H1 (cell line): ENCODE measurements around the gene CWH43. TPM values are rescaled to one million over a fixed set of nuclear protein-coding genes. Genes with fewer than 3 reads are reported as not detected.
A peak's percentile ranks its signal among the peaks of the same experiment; 100 is the strongest.
"Not testable (repeated sequence)": the region's sequence is repeated elsewhere in the genome, so short reads cannot be mapped to it uniquely, and the experiment has no call there.

ENCODE experiments used
- CTCF ChIA-PET: fragments of 300-600 bp; sonication (Branson Sonifier 250); formaldehyde crosslinking; loops from one replicate; lab custom pipeline; 2021; ENCODE audit not compliant: partially characterized antibody; lab: Charles Lee
- POLR2A ChIA-PET: fragments of 300-600 bp; sonication (Branson Sonifier 250); formaldehyde crosslinking; loops from one replicate; lab custom pipeline; 2021; ENCODE audit warnings: inconsistent platforms; ENCODE audit not compliant: partially characterized antibody; lab: Charles Lee
- DNase-seq, 2 experiments: peaks; one replicate each; pipeline versions ENCODE4 v3.0.0 to v3.0.0-alpha.2; 2010 to 2022; ENCODE audit warnings: low spot score in 2 of 2, low read depth in 1 of 2, mixed read lengths in 1 of 2
- FAIRE-seq: peaks from 2 replicates; lab custom pipeline; 2011; peaks lifted over from hg19 to GRCh38; lab: Jason Lieb, UNC
- H2AFZ ChIP-seq: 2 replicates; pipeline ENCODE4 v1.8.1; 2012; ENCODE audit warnings: low read length, inconsistent platforms
- H2AK5ac ChIP-seq: 2 replicates; pipeline ENCODE4 v1.6.1; 2013; ENCODE audit warnings: low read depth, low read length
- H2BK120ac ChIP-seq: replicated peaks from 2 replicates; pipeline ENCODE3; 2013; ENCODE audit warnings: low read depth, low read length, inconsistent platforms
- H2BK12ac ChIP-seq: 2 replicates; pipeline ENCODE4 v1.6.1; 2013; ENCODE audit warnings: low read depth, low read length
- H2BK15ac ChIP-seq: 2 replicates; pipeline ENCODE4 v1.6.1; 2013; ENCODE audit warnings: low read length
- H2BK20ac ChIP-seq: 2 replicates; pipeline ENCODE4 v1.6.1; 2013; ENCODE audit warnings: low read length
- H2BK5ac ChIP-seq: 2 replicates; pipeline ENCODE4 v1.6.1; 2013; ENCODE audit warnings: low read depth, low read length
- H3K14ac ChIP-seq: 2 replicates; pipeline ENCODE4 v1.6.1; 2013; ENCODE audit warnings: inconsistent platforms; ENCODE audit not compliant: insufficient read length
- H3K18ac ChIP-seq: 2 replicates; pipeline ENCODE4 v1.6.1; 2013; ENCODE audit warnings: low read length; ENCODE audit errors: extremely low read depth
- H3K23ac ChIP-seq: 2 replicates; pipeline ENCODE4 v1.6.1; 2013; ENCODE audit warnings: inconsistent platforms; ENCODE audit not compliant: insufficient read length
- H3K23me2 ChIP-seq: 2 replicates; pipeline ENCODE4 v1.6.1; 2013; ENCODE audit warnings: low read depth, low read length
- H3K27ac ChIP-seq: 2 replicates; pipeline ENCODE4 v1.6.1; 2011; ENCODE audit warnings: low read depth, low read length, inconsistent platforms
- H3K27me3 ChIP-seq, 4 experiments: replicated peaks in 1 of 4; 1 replicate in 1 of 4; 2 replicates in 3 of 4; pipeline versions ENCODE4 v1.6.1 to v1.8.1; 2011 to 2013; ENCODE audit warnings: low read length in 3 of 4, mild to moderate bottlenecking in 3 of 4, inconsistent platforms in 2 of 4, mixed read lengths in 2 of 4, moderate library complexity in 1 of 4; ENCODE audit not compliant: control insufficient read depth in 3 of 4, insufficient read depth in 3 of 4; ENCODE audit errors: extremely low read depth in 1 of 4
- H3K36me3 ChIP-seq, 4 experiments: 2 replicates each; pipeline versions ENCODE4 v1.6.1 to v1.8.1; 2011 to 2013; ENCODE audit warnings: mild to moderate bottlenecking in 4 of 4, low read length in 3 of 4, moderate library complexity in 2 of 4, control low read depth in 1 of 4, inconsistent platforms in 1 of 4; ENCODE audit not compliant: insufficient read depth in 4 of 4, control insufficient read depth in 2 of 4
- H3K4ac ChIP-seq: replicated peaks from 2 replicates; pipeline ENCODE3; 2013; ENCODE audit warnings: low read length, low read depth, mixed read lengths, inconsistent platforms; ENCODE audit not compliant: insufficient read length
- H3K4me1 ChIP-seq, 4 experiments: replicated peaks in 1 of 4; 1 replicate in 1 of 4; 2 replicates in 3 of 4; pipeline versions ENCODE4 v1.6.1 to v1.8.1; 2011 to 2013; ENCODE audit warnings: low read length in 3 of 4, inconsistent platforms in 2 of 4, mixed read lengths in 1 of 4; ENCODE audit not compliant: insufficient read depth in 4 of 4, control insufficient read depth in 3 of 4
- H3K4me2 ChIP-seq, 2 experiments: 2 replicates each; pipeline versions ENCODE4 v1.6.1 to v1.8.1; 2011 to 2013; ENCODE audit warnings: low read depth in 2 of 2, low read length in 2 of 2, control low read depth in 1 of 2, inconsistent platforms in 1 of 2, mild to moderate bottlenecking in 1 of 2; ENCODE audit not compliant: insufficient read depth in 1 of 2
- H3K4me3 ChIP-seq, 4 experiments: fragments of 200-600, 300-600 bp in 1 of 4; sonication (generic), shearing (Covaris generic), sonication (Bioruptor Twin) in 1 of 4; 2 replicates each; pipeline versions ENCODE4 v1.5.1 to v1.8.1; 2011 to 2016; ENCODE audit warnings: low read length in 4 of 4, low read depth in 3 of 4, control low read depth in 2 of 4, inconsistent platforms in 2 of 4, mild to moderate bottlenecking in 2 of 4, mixed read lengths in 1 of 4, moderate library complexity in 1 of 4; ENCODE audit not compliant: insufficient read depth in 2 of 4; ENCODE audit errors: extremely low read depth in 1 of 4
- H3K56ac ChIP-seq: replicated peaks from 2 replicates; pipeline ENCODE3; 2013; ENCODE audit warnings: low read depth, mild to moderate bottlenecking, mixed read lengths, low read length, inconsistent platforms; ENCODE audit not compliant: insufficient read length
- H3K79me1 ChIP-seq: 2 replicates; pipeline ENCODE4 v1.6.1; 2013; ENCODE audit warnings: low read depth, low read length, control low read depth
- H3K79me2 ChIP-seq, 2 experiments: 2 replicates each; pipeline versions ENCODE4 v1.6.1 to v1.8.1; 2012 to 2013; ENCODE audit warnings: low read length in 2 of 2, mild to moderate bottlenecking in 2 of 2, inconsistent platforms in 1 of 2; ENCODE audit not compliant: insufficient read depth in 2 of 2, control insufficient read depth in 1 of 2
- H3K9ac ChIP-seq, 4 experiments: replicated peaks in 1 of 4; 1 replicate in 1 of 4; 2 replicates in 3 of 4; pipeline versions ENCODE4 v1.6.1 to v1.8.1; 2011 to 2013; ENCODE audit warnings: low read depth in 3 of 4, low read length in 3 of 4, control low read depth in 2 of 4, mild to moderate bottlenecking in 2 of 4, moderate library complexity in 2 of 4, inconsistent platforms in 1 of 4; ENCODE audit errors: extremely low read depth in 1 of 4
- H3K9me3 ChIP-seq, 2 experiments: 2 replicates each; pipeline versions ENCODE4 v1.6.1 to v1.8.1; 2012 to 2013; ENCODE audit warnings: mild to moderate bottlenecking in 2 of 2, moderate library complexity in 2 of 2, control low read depth in 1 of 2, inconsistent platforms in 1 of 2, low read depth in 1 of 2, low read length in 1 of 2, mixed read lengths in 1 of 2; ENCODE audit not compliant: insufficient read depth in 2 of 2
- H4K20me1 ChIP-seq, 2 experiments: replicated peaks in 1 of 2; 2 replicates each; pipeline versions ENCODE3 to v1.8.1; 2011 to 2013; ENCODE audit warnings: inconsistent platforms in 2 of 2, low read length in 2 of 2, mild to moderate bottlenecking in 1 of 2; ENCODE audit not compliant: insufficient read depth in 2 of 2, control insufficient read depth in 1 of 2
- H4K5ac ChIP-seq: 2 replicates; pipeline ENCODE4 v1.6.1; 2013; ENCODE audit warnings: low read length, low read depth, mixed read lengths, inconsistent platforms; ENCODE audit not compliant: insufficient read length
- H4K8ac ChIP-seq: 2 replicates; pipeline ENCODE4 v1.8.0; 2013; ENCODE audit warnings: mild to moderate bottlenecking, moderate library complexity, low read length, inconsistent platforms; ENCODE audit not compliant: insufficient read depth; ENCODE audit errors: extremely low read depth
- H4K91ac ChIP-seq: replicated peaks from 2 replicates; pipeline ENCODE3; 2013; ENCODE audit warnings: low read length, mixed read lengths, inconsistent platforms; ENCODE audit not compliant: insufficient read length
- CBX5 ChIP-seq: fragments of 300-800, 300-1000 bp; sonication (generic); IDR thresholded peaks from 2 replicates; pipeline ENCODE4 v1.7.1; 2016; ENCODE audit warnings: antibody characterized with exemption, low read length, low read depth
- WGBS, 2 experiments: shearing (Covaris generic) in 1 of 2; methylation state at CpG; one replicate each; pipeline versions ENCODE4 v1.1.6 to v1.1.7; 2013 to 2015; ENCODE audit warnings: low lambda C conversion rate in 2 of 2, mixed read lengths in 2 of 2, inconsistent platforms in 1 of 2, low coverage in 1 of 2, missing lambda C conversion rate in 1 of 2; ENCODE audit not compliant: insufficient replicate concordance in 2 of 2, insufficient coverage in 1 of 2, insufficient read length in 1 of 2; ENCODE audit errors: extremely low coverage in 1 of 2, missing lambda C conversion rate in 1 of 2; 5-methylcytosine and 5-hydroxymethylcytosine counted together
- polyA plus RNA-seq, 7 experiments: library from polyadenylated mRNA; depleted of rRNA in 3 of 7; stranded (reverse) in 5 of 7; unstranded in 2 of 7; fragments of >200 nt in 5 of 7; fragments of 200-250 nt in 2 of 7; gene quantifications; 1 replicate in 5 of 7; 2 replicates in 1 of 7; 4 replicates in 1 of 7; pipeline versions ENCODE4 v1.2.1 to v1.2.3, GENCODE V29; 2011 to 2013; ENCODE audit warnings: missing spikeins in 2 of 7, mixed read lengths in 2 of 7
- total RNA-seq: library from RNA; stranded (reverse); fragmentation: NEBNext Ultra II Directional; extraction: Animal tissue kit (Norgen Biotek cat#: 25700); gene quantifications from 2 replicates; pipeline ENCODE4 v1.2.1, GENCODE V29; 2021

Gene CWH43
- total and polyA plus RNA-seq, 2 of the 8 experiments (the other 6 are each of a cell fraction or from before 2014, with no cell fraction given), result not detected

- H3K27ac ChIP-seq, H2BK120ac ChIP-seq, H3K36me3 ChIP-seq, FAIRE-seq, H3K14ac ChIP-seq, H2BK12ac ChIP-seq, H3K79me1 ChIP-seq, H2BK20ac ChIP-seq, H4K8ac ChIP-seq, CTCF ChIA-PET, DNase-seq, H3K56ac ChIP-seq, POLR2A ChIA-PET, H3K79me2 ChIP-seq, H3K4ac ChIP-seq, H2AK5ac ChIP-seq, H2BK15ac ChIP-seq, H3K4me1 ChIP-seq, H4K5ac ChIP-seq, H3K23ac ChIP-seq, H3K4me2 ChIP-seq, H3K18ac ChIP-seq, H3K4me3 ChIP-seq, H4K91ac ChIP-seq, H2AFZ ChIP-seq, H3K27me3 ChIP-seq, H4K20me1 ChIP-seq, H2BK5ac ChIP-seq, H3K9ac ChIP-seq: not testable (repeated sequence)
- 70 to 96% methylated on average over 8 to 14 of the region's 14 CpGs for WGBS, 2 experiments
- Histone ChIP-seq H3K9me3 (peaks cover 30 to 51% of the 10 kb centered on the region in 2 experiments), H3K23me2 (peaks cover 34% of the 10 kb centered on the region; the same call in 1 of the 2 replicates)
- peak; percentile 73; the same call in 1 of the 2 replicates for TF ChIP-seq CBX5
Measured at GRCh38 chr4:49098034-49098759, 112.1 kb downstream of the CWH43 start.
